ENCODE measurements around the gene KIRREL2. TPM values are rescaled to one million over a fixed set of nuclear protein-coding genes. Genes with fewer than 3 reads are reported as not detected.
A peak's percentile ranks its signal among the peaks of the same experiment; 100 is the strongest.

Gene KIRREL2
- total and polyA plus RNA-seq, 9 of the 15 experiments (the other 6 are each of a cell fraction or from before 2014, with no cell fraction given): 0.01 to 0.12 (median 0.09) TPM; not detected in 4

- TF ChIP-seq RBM34 (IDR thresholded peaks at IDR 0.05; ENCODE audit: borderline replicate concordance, insufficient read depth, low read length) (no peak), THRB (CRISPR knock-in tag; conservative IDR thresholded peaks at IDR 0.05) (peak; percentile 67; the same call in 1 of the 2 replicates), TCF7 (IDR thresholded peaks at IDR 0.05; ENCODE audit: borderline replicate concordance) (no peak), BHLHE40 (IDR thresholded peaks at IDR 0.05; ENCODE audit: low read length) (peak; percentile 62; the same call in 1 of the 2 replicates), TAF9B (IDR thresholded peaks at IDR 0.05; ENCODE audit: partially characterized antibody) (no peak), POLR2G (IDR thresholded peaks at IDR 0.05; ENCODE audit: low read depth, low read length) (peak; percentile 66), FOSL1 (tag; conservative IDR thresholded peaks at IDR 0.05) (no peak), ZBTB7A (IDR thresholded peaks at IDR 0.05; ENCODE audit: borderline replicate concordance, control insufficient read depth, low read depth, low read length) (peak; percentile 60; the same call in 1 of the 2 replicates), SRSF7 (optimal IDR thresholded peaks at IDR 0.05; ENCODE audit: low read depth, low read length) (no peak), HES1 (IDR thresholded peaks at IDR 0.05; ENCODE audit: low read depth) (no peak), TAF15 (IDR thresholded peaks at IDR 0.05; ENCODE audit: low read depth, low read length) (no peak), ZBTB17 (CRISPR knock-in tag; IDR thresholded peaks at IDR 0.05) (no peak), ZNF436 (CRISPR knock-in tag; IDR thresholded peaks at IDR 0.05) (no peak), ZBTB33 (CRISPR knock-in tag; IDR thresholded peaks at IDR 0.05) (peak; percentile 39; the same call in 1 of the 2 replicates), RNF2 (IDR thresholded peaks at IDR 0.05) (no peak), ZNF764 (CRISPR knock-in tag; IDR thresholded peaks at IDR 0.05; ENCODE audit: low read depth) (no peak), DACH1 (IDR thresholded peaks at IDR 0.05; ENCODE audit: partially characterized antibody) (no peak), FOXK2 (conservative IDR thresholded peaks at IDR 0.05 in 1 of 2, IDR thresholded peaks at IDR 0.05 in 1 of 2; ENCODE audit: low read depth in 2 of 2) (peak in 1 of 2 experiments; percentile 19; a peak in 2 of 4 replicates), RFX1 (IDR thresholded peaks at IDR 0.05) (peak; percentile 95), HDAC1 (IDR thresholded peaks at IDR 0.05) (peak in 1 of 2 experiments; percentile 68; a peak in 2 of 4 replicates), VEZF1 (CRISPR knock-in tag; IDR thresholded peaks at IDR 0.05) (peak; percentile 65), DNMT1 (IDR thresholded peaks at IDR 0.05) (no peak), ZNF79 (CRISPR knock-in tag; IDR thresholded peaks at IDR 0.05; ENCODE audit: low read depth) (no peak), L3MBTL2 (IDR thresholded peaks at IDR 0.05) (peak; percentile 97)
Observed at GRCh38 chr19:35869327-35870123, 12.8 kb downstream of the KIRREL2 start (continued).
